Endothelial cell of umbilical vein (primary cell): ENCODE data around the gene CFAP97. TPM values are rescaled to one million over a fixed set of nuclear protein-coding genes. Genes with fewer than 3 reads are reported as not detected.

Experiments used
- BruUV-seq: library from RNA; stranded (reverse); fragments of 400-500 nt; replicated peaks from 2 replicates; lab custom pipeline; 2021; lab: Mats Ljungman, UMichigan
- CTCF ChIA-PET: fragments of 300-600, 350-600 bp; sonication (Branson Sonifier 250); formaldehyde crosslinking; loops from one replicate; lab custom pipeline; 2021; ENCODE audit warnings: antibody characterized with exemption, inconsistent platforms; lab: Charles Lee
- POLR2A ChIA-PET: fragments of 300-600, 350-600 bp; sonication (Branson Sonifier 250); formaldehyde crosslinking; loops from one replicate; lab custom pipeline; 2021; ENCODE audit warnings: antibody characterized with exemption, inconsistent platforms; lab: Charles Lee
- DNase-seq: peaks from one replicate; pipeline ENCODE4 v3.0.0-alpha.2; 2011; ENCODE audit warnings: low read depth, low spot score
- FAIRE-seq: peaks from 2 replicates; lab custom pipeline; 2011; peaks lifted over from hg19 to GRCh38; lab: Jason Lieb, UNC
- H2AFZ ChIP-seq: 2 replicates; pipeline ENCODE4 v1.6.0; 2012; ENCODE audit warnings: low read depth, low read length, control low read depth, inconsistent platforms
- H3K27ac ChIP-seq: 2 replicates; pipeline ENCODE4 v1.5.1; 2011; ENCODE audit warnings: low read depth, mild to moderate bottlenecking, control low read depth, low read length, moderate library complexity; ENCODE audit not compliant: insufficient read depth
- H3K27me3 ChIP-seq, 2 experiments: 2 replicates each; pipeline versions ENCODE4 v1.6.0 to v1.6.1; 2011; ENCODE audit warnings: low read length in 2 of 2, mixed read lengths in 1 of 2; ENCODE audit not compliant: control insufficient read depth in 2 of 2, insufficient read depth in 2 of 2
- H3K36me3 ChIP-seq, 2 experiments: 2 replicates in 1 of 2; 3 replicates in 1 of 2; pipeline ENCODE4 v1.5.1; 2011; ENCODE audit warnings: low read length in 2 of 2, mild to moderate bottlenecking in 1 of 2, moderate library complexity in 1 of 2; ENCODE audit not compliant: control insufficient read depth in 2 of 2, insufficient read depth in 2 of 2; ENCODE audit errors: extremely low read depth in 1 of 2
- H3K4me1 ChIP-seq: 3 replicates; pipeline ENCODE4 v1.5.1; 2011; ENCODE audit warnings: mild to moderate bottlenecking, low read length; ENCODE audit not compliant: control insufficient read depth, insufficient read depth; ENCODE audit errors: extremely low read depth
- H3K4me2 ChIP-seq: 2 replicates; pipeline ENCODE4 v1.6.1; 2011; ENCODE audit warnings: low read length, control low read depth, mixed read lengths; ENCODE audit not compliant: insufficient read depth
- H3K4me3 ChIP-seq, 3 experiments: fragments of 200-600 bp in 1 of 3; sonication (generic), shearing (Covaris generic) in 1 of 3; replicated peaks in 1 of 3; 2 replicates each; pipeline ENCODE4 v1.5.1; 2011 to 2016; ENCODE audit warnings: control low read depth in 3 of 3, low read length in 3 of 3, mild to moderate bottlenecking in 2 of 3, inconsistent platforms in 1 of 3, low read depth in 1 of 3, moderate library complexity in 1 of 3; ENCODE audit not compliant: insufficient read depth in 1 of 3
- H3K79me2 ChIP-seq: 2 replicates; pipeline ENCODE4 v1.6.0; 2012; ENCODE audit warnings: low read length, inconsistent platforms; ENCODE audit not compliant: control insufficient read depth, insufficient read depth
- H3K9ac ChIP-seq: replicated peaks from 2 replicates; pipeline ENCODE3; 2011; ENCODE audit warnings: low read length, control low read depth; ENCODE audit not compliant: insufficient read depth; ENCODE audit errors: extremely low read depth
- H3K9me1 ChIP-seq: replicated peaks from 3 replicates; pipeline ENCODE4 v1.6.0; 2011; ENCODE audit warnings: mild to moderate bottlenecking, low read length; ENCODE audit not compliant: control insufficient read depth, insufficient read depth; ENCODE audit errors: extremely low read depth
- H3K9me3 ChIP-seq: replicated peaks from 2 replicates; pipeline ENCODE4 v1.5.1; 2012; ENCODE audit warnings: low read length, inconsistent platforms; ENCODE audit not compliant: control insufficient read depth, insufficient read depth
- H4K20me1 ChIP-seq: replicated peaks from 2 replicates; pipeline ENCODE3; 2011; ENCODE audit warnings: mild to moderate bottlenecking, low read length; ENCODE audit not compliant: control insufficient read depth, insufficient read depth; ENCODE audit errors: extremely low read depth
- CTCF ChIP-seq, 2 donors: IDR thresholded peaks; 1 replicate in 1 of 2; 2 replicates in 1 of 2; pipeline ENCODE4 v1.5.1; 2011; ENCODE audit warnings: low read length in 2 of 2, mild to moderate bottlenecking in 2 of 2, moderate library complexity in 2 of 2, control low read depth in 1 of 2, inconsistent platforms in 1 of 2, low read depth in 1 of 2; ENCODE audit not compliant: insufficient read depth in 1 of 2; ENCODE audit errors: extremely low read depth in 1 of 2
- EZH2 ChIP-seq: IDR thresholded peaks from 2 replicates; pipeline ENCODE4 v1.6.1; 2012; ENCODE audit warnings: borderline replicate concordance, low read depth, mild to moderate bottlenecking, moderate library complexity, low read length, inconsistent platforms; ENCODE audit not compliant: severe bottlenecking
- FOS ChIP-seq: IDR thresholded peaks from 2 replicates; pipeline ENCODE4 v1.6.1; 2011; ENCODE audit warnings: mild to moderate bottlenecking, low read length, moderate library complexity, borderline replicate concordance; ENCODE audit not compliant: insufficient read depth
- GATA2 ChIP-seq: IDR thresholded peaks from 2 replicates; pipeline ENCODE4 v1.7.0; 2011; ENCODE audit warnings: low read depth, mild to moderate bottlenecking, moderate library complexity, mixed read lengths, low read length; ENCODE audit not compliant: insufficient read length, insufficient read depth
- JUN ChIP-seq: IDR thresholded peaks from 2 replicates; pipeline ENCODE4 v1.6.1; 2011; ENCODE audit warnings: borderline replicate concordance, low read depth; ENCODE audit not compliant: insufficient read length, insufficient read depth
- MAX ChIP-seq: IDR thresholded peaks from 2 replicates; pipeline ENCODE4 v1.6.1; 2011; ENCODE audit not compliant: insufficient read depth, insufficient read length
- MYC ChIP-seq: IDR thresholded peaks from one replicate; pipeline ENCODE4 v1.6.1; 2011; ENCODE audit warnings: mild to moderate bottlenecking, low read depth, low read length
- POLR2A ChIP-seq: IDR thresholded peaks from 2 replicates; pipeline ENCODE4 v1.6.1; 2012; ENCODE audit warnings: low read depth, mild to moderate bottlenecking, control low read depth, low read length
- POLR2AphosphoS5 ChIP-seq: IDR thresholded peaks from 2 replicates; pipeline ENCODE4 v1.6.1; 2012; ENCODE audit warnings: low read depth, mild to moderate bottlenecking, control low read depth, low read length, moderate library complexity; ENCODE audit not compliant: insufficient read depth
- dilution Hi-C: fragments of 300-500 bp; cut with MboI; formaldehyde crosslinking; loops from one replicate; pipeline ENCODE4 v1.15.0; 2019; ENCODE audit warnings: low sequenced_read_pairs; ENCODE audit not compliant: extremely low pct_ligation_motif_present
- intact Hi-C: fragments of 100-400 bp; cut with micrococcal nuclease; formaldehyde crosslinking; loops from one replicate; pipeline ENCODE4 v1.10.0; 2022
- polyA plus RNA-seq, 4 experiments: library from polyadenylated mRNA; depleted of rRNA in 3 of 4; stranded (reverse) in 3 of 4; unstranded in 1 of 4; fragments of >200 nt; gene quantifications; 2 replicates each; pipeline versions ENCODE4 v1.2.1 to v1.2.3, GENCODE V29; 2011 to 2012; ENCODE audit warnings: missing spikeins in 1 of 4
- total RNA-seq: library from RNA; stranded (reverse); gene quantifications from 2 replicates; pipeline ENCODE4 v1.2.3, GENCODE V29; 2021

CFAP97 gene
- total and polyA plus RNA-seq, 2 donors (not counting 3 experiments of a cell fraction or from before 2014, with no cell fraction given) = 5.3 to 22.4 TPM

GRCh38 chr4:185127021-185127925 is 76.5 kb downstream of the CFAP97 start:
- FAIRE-seq = no peak

More at GRCh38 chr4:185127021-185127925, 76.5 kb downstream of the CFAP97 start:
- Histone ChIP-seq H3K4me3 (peak overlapping the region; percentile 35 to 64 (median 52)), H3K4me1 (peaks cover 15% of the 10 kb centered on the region), H3K27me3 (peaks cover 7 to 9% of the 10 kb centered on the region in 2 experiments), H3K27ac (no peak overlapping the region), H2AFZ (peak overlapping the region; percentile 63), H3K36me3 (no peaks in the 10 kb centered on the region), H3K4me2 (peak overlapping the region; percentile 84), H3K79me2 (no peaks in the 10 kb centered on the region), H3K9ac (no peak overlapping the region), H4K20me1 (no peaks in the 10 kb centered on the region), H3K9me3 (no peaks in the 10 kb centered on the region), H3K9me1 (no peaks in the 10 kb centered on the region)
- TF ChIP-seq EZH2 = no peak
- TF ChIP-seq POLR2AphosphoS5 = no peak
- no peak for TF ChIP-seq POLR2A
- TF ChIP-seq JUN = no peak
- no peak for TF ChIP-seq MAX
- no peak for TF ChIP-seq MYC
- no peak for TF ChIP-seq GATA2
- no peak for TF ChIP-seq CTCF (IDR thresholded peaks at IDR 0.05; ENCODE audit: extremely low read depth in 1 of 2, insufficient read depth in 1 of 2, low read depth in 1 of 2, low read length in 2 of 2)
- no peak for TF ChIP-seq FOS
- dilution Hi-C loops (no loop called here), intact Hi-C loops (loop anchor here (1.0 to 10.0 kb wide), 2 partner anchors 15 to 1622 kb away; partner anchors contain the start of gene ING2)
- CTCF ChIA-PET = interaction anchor here (0.7 to 2.4 kb wide), 6 partner anchors 15 to 1010 kb away, joined by 3 to 12 read pairs (median 4); no protein-coding TSS in a partner anchor
- DNase-seq = peak; percentile 15
- BruUV-seq = no TSS peak
- POLR2A ChIA-PET = no interaction called here
